ENCODE measurements around the gene BANF2. TPM values are rescaled to one million over a fixed set of nuclear protein-coding genes. Genes with fewer than 3 reads are reported as not detected.

BANF2 gene
- total and polyA plus RNA-seq, 2 experiments from 2014 or later = not detected

DNA sequence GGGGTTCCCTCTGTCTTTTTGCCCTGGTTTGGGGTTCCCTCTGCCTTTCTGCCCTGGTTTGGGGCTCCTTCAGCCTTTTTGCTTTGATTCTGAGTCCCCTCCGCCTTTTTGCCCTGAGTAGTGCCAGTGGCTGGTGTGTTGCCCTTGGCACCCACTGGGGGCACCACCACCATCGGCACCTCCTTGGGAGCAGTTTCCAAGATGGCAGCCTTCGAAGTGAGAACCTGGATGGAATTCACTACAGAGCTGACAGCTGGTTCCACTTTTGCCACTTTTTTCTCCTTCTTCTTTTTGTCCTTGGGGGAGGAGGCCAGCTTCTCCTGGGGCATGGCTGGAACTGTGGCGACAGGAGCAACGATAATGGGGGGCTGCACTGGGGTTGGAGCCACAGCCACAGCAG, 40.0 kb upstream of the BANF2 start:
- Histone ChIP-seq H3K36me3 (ENCODE audit: low read depth) (peaks cover 33% of the 10 kb centered on the region), H3K27me3 (replicated peaks; ENCODE audit: insufficient read depth) (no peaks in the 10 kb centered on the region), H3K4me3 (no peak overlapping the region), H3K9me2 (ENCODE audit: insufficient read depth) (no peaks in the 10 kb centered on the region), H3K9ac (no peak overlapping the region), H4K20me1 (ENCODE audit: insufficient read depth) (peaks cover 17% of the 10 kb centered on the region; the same call in 1 of the 2 replicates), H3K27ac (peak overlapping the region; percentile 91), H3K4me1 (ENCODE audit: insufficient read depth) (peaks cover 67% of the 10 kb centered on the region), H3K79me2 (ENCODE audit: insufficient read depth) (peaks cover 100% of the 10 kb centered on the region), H2AFZ (no peak overlapping the region), H3K9me3 (ENCODE audit: low read depth) (no peaks in the 10 kb centered on the region), H3F3A (ENCODE audit: insufficient read depth) (peaks cover 92% of the 10 kb centered on the region), H3K4me2 (ENCODE audit: unreplicated experiment) (no peak overlapping the region)
- no peak for DNase-seq
- no peak for TF ChIP-seq EZH2 (IDR thresholded peaks at IDR 0.05; ENCODE audit: insufficient read depth, poor library complexity, severe bottlenecking)
- no peak for TF ChIP-seq EZH2phosphoT487 (IDR thresholded peaks at IDR 0.05; ENCODE audit: insufficient read depth, low read depth)
- in situ Hi-C loops (cut with MboI) = loop anchor here (25.0 kb wide), 1 partner anchor 502 kb away; no protein-coding TSS in a partner anchor
- WGBS, 2 experiments (ENCODE audit: low coverage in 1 of 2, low lambda C conversion rate in 2 of 2, missing lambda C conversion rate in 2 of 2) = 89 to 91% methylated on average over 5 of the region's 5 CpGs

DNA sequence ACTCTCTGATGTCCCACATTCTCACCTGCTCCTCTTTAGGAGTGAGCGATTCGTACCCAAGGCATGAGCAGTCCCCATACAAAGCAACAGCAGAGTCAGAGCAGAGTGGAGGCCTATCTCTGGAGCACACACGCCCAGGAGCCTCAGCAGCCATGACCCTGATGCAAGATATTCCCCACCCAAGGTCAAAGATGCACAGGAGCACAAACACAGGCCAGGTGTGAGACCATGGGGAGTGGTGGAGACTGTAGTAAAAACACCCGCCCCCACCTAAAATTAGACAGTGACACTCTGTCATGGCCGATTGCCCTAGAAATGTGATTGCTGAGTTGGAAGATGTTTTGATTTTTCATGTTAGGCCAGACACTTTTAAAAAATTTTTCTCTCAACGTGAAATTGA, 39.1 kb upstream of the BANF2 start:
- no peak for TF ChIP-seq EZH2 (IDR thresholded peaks at IDR 0.05; ENCODE audit: insufficient read depth, poor library complexity, severe bottlenecking)
- TF ChIP-seq EZH2phosphoT487 (IDR thresholded peaks at IDR 0.05; ENCODE audit: insufficient read depth, low read depth) = no peak
- H3K4me2 ChIP-seq (ENCODE audit: unreplicated experiment) = no peak overlapping the region
- peaks cover 92% of the 10 kb centered on the region for H3F3A ChIP-seq (ENCODE audit: insufficient read depth)
- in situ Hi-C loops (cut with MboI) = loop anchor here (25.0 kb wide), 1 partner anchor 502 kb away; no protein-coding TSS in a partner anchor
- peaks cover 14% of the 10 kb centered on the region; the same call in 1 of the 2 replicates for H4K20me1 ChIP-seq (ENCODE audit: insufficient read depth)
- no peak overlapping the region for H2AFZ ChIP-seq
- peak overlapping the region; percentile 46 for H3K9ac ChIP-seq
- no peak for DNase-seq
- no peak overlapping the region for H3K4me3 ChIP-seq
- peaks cover 33% of the 10 kb centered on the region for H3K36me3 ChIP-seq (ENCODE audit: low read depth)
- WGBS, 2 experiments (ENCODE audit: low coverage in 1 of 2, low lambda C conversion rate in 2 of 2, missing lambda C conversion rate in 2 of 2) = 56 to 57% methylated on average over 6 of the region's 6 CpGs
- H3K9me3 ChIP-seq (ENCODE audit: low read depth) = no peaks in the 10 kb centered on the region
- H3K4me1 ChIP-seq (ENCODE audit: insufficient read depth) = peaks cover 67% of the 10 kb centered on the region
- peak overlapping the region; percentile 91 for H3K27ac ChIP-seq
- peaks cover 100% of the 10 kb centered on the region for H3K79me2 ChIP-seq (ENCODE audit: insufficient read depth)
- no peaks in the 10 kb centered on the region for H3K27me3 ChIP-seq (replicated peaks; ENCODE audit: insufficient read depth)
- H3K9me2 ChIP-seq (ENCODE audit: insufficient read depth) = no peaks in the 10 kb centered on the region

DNA sequence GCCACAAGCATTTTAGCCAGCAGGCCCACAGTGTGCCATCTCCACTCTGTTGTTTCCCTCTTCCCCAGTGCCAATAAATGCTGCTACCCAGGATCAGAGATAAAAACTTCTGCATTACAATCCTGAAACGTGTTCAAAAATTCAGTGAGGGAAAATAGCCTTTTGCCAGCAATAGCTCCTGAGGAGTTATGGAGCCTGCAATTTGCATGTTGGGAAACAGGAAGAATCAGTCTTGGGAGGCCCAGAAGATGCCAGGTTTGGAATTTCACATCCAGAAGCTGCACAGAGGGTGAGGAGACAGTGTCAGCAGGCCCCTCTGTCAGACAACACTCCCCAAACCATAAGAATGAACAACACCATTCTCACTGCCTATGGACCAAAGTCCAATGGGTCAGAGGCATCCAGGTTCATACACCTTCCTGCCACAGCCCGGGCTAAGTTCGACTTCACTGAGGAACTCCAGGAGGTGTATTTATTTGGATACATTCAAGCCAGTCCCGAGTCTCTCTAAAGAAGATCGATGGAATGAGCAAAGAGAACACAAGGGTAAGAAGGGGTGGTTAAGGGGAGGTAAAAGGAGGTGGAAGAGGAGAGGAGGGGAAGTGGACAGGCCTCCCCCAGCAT, 38.5 kb upstream of the BANF2 start:
- DNase-seq = peak; percentile 69
- in situ Hi-C loops (cut with MboI) = loop anchor here (25.0 kb wide), 1 partner anchor 501 kb away; no protein-coding TSS in a partner anchor
- no peak overlapping the region for H3K4me3 ChIP-seq

DNA sequence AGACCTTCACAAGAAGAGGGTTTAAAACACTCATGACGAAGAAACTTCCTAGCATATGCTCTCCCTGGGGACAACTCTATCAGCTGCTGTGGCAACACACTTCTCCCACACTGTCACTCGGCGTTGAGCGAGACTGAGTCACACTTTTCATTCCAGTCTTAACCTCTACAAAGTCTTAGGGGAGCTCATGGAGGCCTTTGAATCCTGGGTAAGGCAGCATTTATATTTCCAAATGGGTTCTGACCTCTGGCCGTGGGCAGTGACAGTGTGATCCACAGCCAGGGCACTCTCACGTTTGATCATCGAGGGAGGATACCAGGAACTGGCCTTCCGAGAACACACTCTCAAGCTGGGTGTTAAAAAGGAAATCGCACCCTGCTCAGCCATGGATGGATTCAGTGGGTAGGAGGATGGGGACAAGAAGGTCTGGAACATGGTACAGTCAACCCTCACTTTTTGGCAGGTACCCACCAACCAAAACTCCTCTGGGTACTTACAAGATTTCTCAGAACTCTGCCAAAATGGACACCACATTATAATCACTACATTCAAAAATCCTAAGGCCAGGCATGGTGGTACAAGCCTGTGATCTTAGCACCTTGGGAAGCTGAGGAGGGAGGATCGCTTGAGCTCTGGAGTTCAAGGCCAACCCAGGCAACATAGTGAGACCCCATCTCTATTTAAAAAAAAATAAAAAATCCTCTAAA, 37.3 kb upstream of the BANF2 start:
- Histone ChIP-seq H3K79me2 (ENCODE audit: insufficient read depth) (peaks cover 100% of the 10 kb centered on the region), H3K4me2 (ENCODE audit: unreplicated experiment) (peak overlapping the region; percentile 59), H3K4me1 (ENCODE audit: insufficient read depth) (peaks cover 77% of the 10 kb centered on the region), H3K36me3 (ENCODE audit: low read depth) (peaks cover 20% of the 10 kb centered on the region), H4K20me1 (ENCODE audit: insufficient read depth) (peaks cover 16% of the 10 kb centered on the region; the same call in 1 of the 2 replicates), H3K9ac (peak overlapping the region; percentile 62), H3K9me3 (ENCODE audit: low read depth) (no peaks in the 10 kb centered on the region), H3K4me3 (no peak overlapping the region; the same call in 1 of the 2 replicates), H3K27ac (peak overlapping the region; percentile 91), H3K27me3 (replicated peaks; ENCODE audit: insufficient read depth) (no peaks in the 10 kb centered on the region), H3F3A (ENCODE audit: insufficient read depth) (peaks cover 92% of the 10 kb centered on the region), H2AFZ (no peak overlapping the region), H3K9me2 (ENCODE audit: insufficient read depth) (no peaks in the 10 kb centered on the region)
- 28% methylated on average over 10 of the region's 10 CpGs for WGBS, 2 experiments (ENCODE audit: low coverage in 1 of 2, low lambda C conversion rate in 2 of 2, missing lambda C conversion rate in 2 of 2)
- peak; percentile 98 for DNase-seq
- in situ Hi-C loops (cut with MboI) = loop anchor here (25.0 kb wide), 1 partner anchor 500 kb away; no protein-coding TSS in a partner anchor
- TF ChIP-seq EZH2phosphoT487 (IDR thresholded peaks at IDR 0.05; ENCODE audit: insufficient read depth, low read depth) (no peak), EZH2 (IDR thresholded peaks at IDR 0.05; ENCODE audit: insufficient read depth, poor library complexity, severe bottlenecking) (no peak)

More for the DNA sequence above, 38.5 kb upstream of the BANF2 start:
- peak overlapping the region; percentile 46 for H3K9ac ChIP-seq
- H3K27me3 ChIP-seq (replicated peaks; ENCODE audit: insufficient read depth) = no peaks in the 10 kb centered on the region
- H2AFZ ChIP-seq = no peak overlapping the region
- H3K9me2 ChIP-seq (ENCODE audit: insufficient read depth) = no peaks in the 10 kb centered on the region
- H4K20me1 ChIP-seq (ENCODE audit: insufficient read depth) = peaks cover 10% of the 10 kb centered on the region; the same call in 1 of the 2 replicates
- peaks cover 92% of the 10 kb centered on the region for H3F3A ChIP-seq (ENCODE audit: insufficient read depth)
- WGBS, 2 experiments (ENCODE audit: low coverage in 1 of 2, low lambda C conversion rate in 2 of 2, missing lambda C conversion rate in 2 of 2) = 49 to 55% methylated on average over 5 of the region's 5 CpGs
- peak overlapping the region; percentile 24 for H3K4me2 ChIP-seq (ENCODE audit: unreplicated experiment)
- H3K4me1 ChIP-seq (ENCODE audit: insufficient read depth) = peaks cover 67% of the 10 kb centered on the region
- H3K36me3 ChIP-seq (ENCODE audit: low read depth) = peaks cover 31% of the 10 kb centered on the region
- no peaks in the 10 kb centered on the region for H3K9me3 ChIP-seq (ENCODE audit: low read depth)
- TF ChIP-seq EZH2 (IDR thresholded peaks at IDR 0.05; ENCODE audit: insufficient read depth, poor library complexity, severe bottlenecking) = no peak
- no peak for TF ChIP-seq EZH2phosphoT487 (IDR thresholded peaks at IDR 0.05; ENCODE audit: insufficient read depth, low read depth)
- H3K27ac ChIP-seq = peak overlapping the region; percentile 91
- H3K79me2 ChIP-seq (ENCODE audit: insufficient read depth) = peaks cover 100% of the 10 kb centered on the region

Measured in GM23248 (cell line).